ENCODE results near the gene EPAS1. TPM values are rescaled to one million over a fixed set of nuclear protein-coding genes. Genes with fewer than 3 reads are reported as not detected.

Gene EPAS1
- total and polyA plus RNA-seq, 3 donors from 2014 or later: 93.9 to 158 (median 142) TPM

DNA sequence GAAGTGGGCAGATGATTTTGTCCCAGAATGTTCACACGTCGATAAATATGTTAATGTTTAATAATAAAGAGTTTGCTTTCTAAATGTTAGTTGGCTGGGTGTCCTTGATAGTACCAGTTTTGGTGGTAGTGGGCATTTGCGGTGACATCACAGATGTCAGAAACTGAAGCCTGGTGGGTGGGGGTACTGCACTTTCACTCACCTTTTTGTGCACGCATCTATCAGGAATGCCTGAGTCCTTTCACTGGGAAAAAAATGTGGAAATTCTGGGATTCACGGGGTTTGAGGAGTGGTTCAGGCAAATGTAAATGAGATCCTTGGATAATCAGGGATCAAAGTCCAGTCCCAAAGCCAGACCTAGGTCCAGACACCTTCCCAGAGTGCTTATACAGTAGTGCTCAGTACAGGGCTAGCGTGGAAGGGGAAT is 3.2 kb downstream of the EPAS1 start:
- no peak for TF ChIP-seq POLR2A (IDR thresholded peaks at IDR 0.05)
- TF ChIP-seq, protein P1, sequence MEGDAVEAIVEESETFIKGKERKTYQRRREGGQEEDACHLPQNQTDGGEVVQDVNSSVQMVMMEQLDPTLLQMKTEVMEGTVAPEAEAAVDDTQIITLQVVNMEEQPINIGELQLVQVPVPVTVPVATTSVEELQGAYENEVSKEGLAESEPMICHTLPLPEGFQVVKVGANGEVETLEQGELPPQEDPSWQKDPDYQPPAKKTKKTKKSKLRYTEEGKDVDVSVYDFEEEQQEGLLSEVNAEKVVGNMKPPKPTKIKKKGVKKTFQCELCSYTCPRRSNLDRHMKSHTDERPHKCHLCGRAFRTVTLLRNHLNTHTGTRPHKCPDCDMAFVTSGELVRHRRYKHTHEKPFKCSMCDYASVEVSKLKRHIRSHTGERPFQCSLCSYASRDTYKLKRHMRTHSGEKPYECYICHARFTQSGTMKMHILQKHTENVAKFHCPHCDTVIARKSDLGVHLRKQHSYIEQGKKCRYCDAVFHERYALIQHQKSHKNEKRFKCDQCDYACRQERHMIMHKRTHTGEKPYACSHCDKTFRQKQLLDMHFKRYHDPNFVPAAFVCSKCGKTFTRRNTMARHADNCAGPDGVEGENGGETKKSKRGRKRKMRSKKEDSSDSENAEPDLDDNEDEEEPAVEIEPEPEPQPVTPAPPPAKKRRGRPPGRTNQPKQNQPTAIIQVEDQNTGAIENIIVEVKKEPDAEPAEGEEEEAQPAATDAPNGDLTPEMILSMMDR (IDR thresholded peaks at IDR 0.05): peak in 1 of 3 experiments; percentile 11

DNA sequence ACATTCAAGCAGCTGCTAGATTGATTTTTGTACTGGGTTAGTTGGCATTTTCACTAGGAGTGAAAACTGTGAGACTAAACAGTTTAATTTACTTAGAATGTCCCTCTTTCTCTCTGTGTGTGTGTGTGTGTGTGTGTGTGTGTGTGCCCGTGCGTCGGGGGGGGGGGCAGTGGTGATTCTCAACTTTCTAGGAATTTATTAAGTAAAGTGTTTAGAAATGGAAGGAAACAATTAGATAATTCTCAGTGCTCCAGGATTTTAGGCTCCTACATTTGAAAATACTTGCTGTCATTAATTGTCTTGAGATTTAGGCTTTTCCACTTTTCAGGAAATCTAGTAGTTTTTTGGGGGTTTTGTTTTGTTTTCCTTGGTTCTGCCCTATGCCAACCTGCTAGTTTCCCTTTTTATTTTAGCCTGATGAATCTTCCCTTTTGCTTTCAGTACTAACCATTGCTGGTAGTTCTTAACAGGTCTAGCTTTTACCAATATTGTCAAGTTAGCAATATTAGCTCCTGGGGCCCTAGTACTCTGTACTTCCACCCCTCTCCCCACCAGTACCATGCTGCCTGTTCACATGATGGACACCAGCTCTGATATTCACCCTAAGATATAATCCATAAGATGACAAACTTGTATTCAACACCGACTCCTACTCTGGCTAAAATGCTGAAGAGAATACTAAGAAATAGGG is 4.9 kb downstream of the EPAS1 start:
- DNase-seq: no peak
- Histone ChIP-seq H3K4me3 (no peak overlapping the region), H3K36me3 (ENCODE audit: low read depth, missing control alignments) (no peaks in the 10 kb centered on the region), H3K4me1 (peaks cover 12% of the 10 kb centered on the region), H3K27me3 (no peaks in the 10 kb centered on the region), H3K9me3 (no peaks in the 10 kb centered on the region), H3K27ac (peak overlapping the region in 1 of 2 donors; percentile 30)
- 55 to 61% methylated on average over 4 of the region's 4 CpGs for WGBS, 2 donors
- TF ChIP-seq POLR2A (IDR thresholded peaks at IDR 0.05): no peak
- TF ChIP-seq, protein P1 (IDR thresholded peaks at IDR 0.05): no peak
- intact Hi-C loops (cut with DNase I; ENCODE audit: low total_unique reads): no loop called here

More for the DNA sequence above, 3.2 kb downstream of the EPAS1 start:
- Histone ChIP-seq H3K9me3 (no peaks in the 10 kb centered on the region), H3K27ac (peak overlapping the region; percentile 91 to 92), H3K36me3 (ENCODE audit: low read depth, missing control alignments) (no peaks in the 10 kb centered on the region), H3K4me3 (peak overlapping the region in 1 of 2 donors; percentile 90), H3K4me1 (peaks cover 11% of the 10 kb centered on the region), H3K27me3 (no peaks in the 10 kb centered on the region)
- intact Hi-C loops (cut with DNase I; ENCODE audit: low total_unique reads): no loop called here
- 60 to 62% methylated on average over 6 of the region's 6 CpGs for WGBS, 2 donors
- no peak for DNase-seq

GRCh38 chr2:46303233-46303632 is 6.0 kb downstream of the EPAS1 start:
- no peak overlapping the region for H3K4me3 ChIP-seq
- DNase-seq: no peak
- no peaks in the 10 kb centered on the region for H3K36me3 ChIP-seq (ENCODE audit: low read depth, missing control alignments)
- TF ChIP-seq POLR2A (IDR thresholded peaks at IDR 0.05): no peak
- TF ChIP-seq, protein P1 (IDR thresholded peaks at IDR 0.05): no peak
- H3K27ac ChIP-seq: no peak overlapping the region
- peaks cover 23% of the 10 kb centered on the region for H3K4me1 ChIP-seq
- 54 to 78% methylated on average over 3 of the region's 3 CpGs for WGBS, 2 donors
- no peaks in the 10 kb centered on the region for H3K27me3 ChIP-seq
- no peaks in the 10 kb centered on the region for H3K9me3 ChIP-seq
- intact Hi-C loops (cut with DNase I; ENCODE audit: low total_unique reads): no loop called here

DNA sequence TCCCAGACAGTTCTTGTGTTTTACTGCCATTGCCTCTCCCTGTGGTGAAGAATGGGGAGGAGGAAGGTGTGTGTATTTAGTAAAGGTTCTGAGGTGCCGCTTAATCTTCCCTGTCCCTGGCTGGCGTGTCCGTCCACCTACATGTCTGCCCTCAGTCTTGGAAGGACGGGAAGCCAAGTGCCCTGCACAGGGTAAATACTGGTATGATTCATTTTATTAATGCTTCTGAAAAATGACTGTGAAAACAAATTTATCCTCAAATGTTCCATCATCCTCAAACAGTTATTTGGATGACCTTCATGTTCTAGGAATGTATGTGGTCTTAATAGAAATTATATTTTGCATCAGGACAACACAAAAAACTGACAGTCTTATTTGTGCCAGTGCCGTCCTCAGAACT is 6.6 kb downstream of the EPAS1 start:
- no peak for DNase-seq
- intact Hi-C loops (cut with DNase I; ENCODE audit: low total_unique reads): no loop called here
- H3K4me1 ChIP-seq: peaks cover 23% of the 10 kb centered on the region
- H3K36me3 ChIP-seq (ENCODE audit: low read depth, missing control alignments): no peaks in the 10 kb centered on the region
- H3K27ac ChIP-seq: no peak overlapping the region
- WGBS, 2 donors: 86 to 88% methylated on average over 5 of the region's 5 CpGs
- H3K4me3 ChIP-seq: no peak overlapping the region
- H3K9me3 ChIP-seq: no peaks in the 10 kb centered on the region
- TF ChIP-seq, protein P1 (IDR thresholded peaks at IDR 0.05): no peak
- TF ChIP-seq POLR2A (IDR thresholded peaks at IDR 0.05): no peak
- H3K27me3 ChIP-seq: no peaks in the 10 kb centered on the region

DNA sequence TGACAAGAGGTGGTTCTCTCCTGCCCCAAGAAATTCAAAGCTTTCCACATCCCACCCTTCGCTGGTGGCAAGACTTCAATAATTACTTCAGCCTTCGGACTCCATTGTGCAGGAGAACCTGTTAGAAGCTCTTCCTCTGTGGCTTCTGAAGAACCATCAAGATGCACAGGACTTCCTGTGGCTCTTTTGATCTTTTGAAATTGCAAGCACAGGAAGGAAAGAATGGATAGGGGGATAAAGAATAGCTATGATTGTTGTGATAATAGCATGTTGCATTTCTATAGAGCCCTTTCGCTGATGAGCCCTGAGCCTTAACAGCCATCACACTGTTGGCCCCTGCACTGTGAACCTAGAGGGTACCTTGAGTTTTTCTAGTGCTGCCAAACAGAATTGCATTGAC is 7.4 kb downstream of the EPAS1 start:
- no peak for DNase-seq
- no peaks in the 10 kb centered on the region for H3K27me3 ChIP-seq
- 88 to 98% methylated on average over 3 of the region's 3 CpGs for WGBS, 2 donors
- peaks cover 23% of the 10 kb centered on the region for H3K4me1 ChIP-seq
- no peaks in the 10 kb centered on the region for H3K36me3 ChIP-seq (ENCODE audit: low read depth, missing control alignments)
- intact Hi-C loops (cut with DNase I; ENCODE audit: low total_unique reads): no loop called here
- TF ChIP-seq, protein P1 (IDR thresholded peaks at IDR 0.05): no peak
- no peak for TF ChIP-seq POLR2A (IDR thresholded peaks at IDR 0.05)
- no peak overlapping the region for H3K27ac ChIP-seq
- H3K9me3 ChIP-seq: no peaks in the 10 kb centered on the region
- H3K4me3 ChIP-seq: no peak overlapping the region

All from testis (tissue), 3 donors.